HG03439 (cell line): ENCODE results near the gene MGRN1.

Experiments
- ATAC-seq: cut with Tn5 transposase; IDR thresholded peaks from one replicate; pipeline ENCODE4 v1.9.1; 2021; ENCODE audit warnings: mild to moderate bottlenecking, moderate library complexity; ENCODE audit not compliant: unreplicated experiment

MGRN1 gene

GRCh38 chr16:4623593-4623992 lies 1.0 kb upstream of the MGRN1 start:
- ATAC-seq: no peak

- ATAC-seq: peak; percentile 51
Observed at GRCh38 chr16:4624827-4625559, 367 bp downstream of the MGRN1 start.

GRCh38 chr16:4625560-4626159 lies 1.0 kb downstream of the MGRN1 start:
- ATAC-seq: no peak

- no peak for ATAC-seq
Observed at GRCh38 chr16:4626396-4626795, 1.8 kb downstream of the MGRN1 start.

GRCh38 chr16:4628283-4628682 lies 3.7 kb downstream of the MGRN1 start:
- no peak for ATAC-seq

GRCh38 chr16:4631444-4631843 lies 6.8 kb downstream of the MGRN1 start:
- no peak for ATAC-seq

GRCh38 chr16:4633910-4634635 lies 9.4 kb downstream of the MGRN1 start:
- no peak for ATAC-seq

GRCh38 chr16:4634768-4635167 lies 10.1 kb downstream of the MGRN1 start:
- no peak for ATAC-seq

- no peak for ATAC-seq
Observed at GRCh38 chr16:4636196-4636595, 11.6 kb downstream of the MGRN1 start.

- ATAC-seq: no peak
Observed at GRCh38 chr16:4637501-4638166, 13.0 kb downstream of the MGRN1 start.

GRCh38 chr16:4639899-4640509 lies 15.4 kb downstream of the MGRN1 start:
- ATAC-seq: no peak

GRCh38 chr16:4640572-4641305 lies 16.1 kb downstream of the MGRN1 start:
- no peak for ATAC-seq

- no peak for ATAC-seq
Observed at GRCh38 chr16:4641306-4641687, 16.7 kb downstream of the MGRN1 start.

- ATAC-seq: no peak
Observed at GRCh38 chr16:4641895-4642294, 17.3 kb downstream of the MGRN1 start.

- no peak for ATAC-seq
Observed at GRCh38 chr16:4646773-4647643, 22.4 kb downstream of the MGRN1 start.

GRCh38 chr16:4647644-4647980 lies 23.0 kb downstream of the MGRN1 start:
- ATAC-seq: no peak

GRCh38 chr16:4648917-4649316 lies 24.3 kb downstream of the MGRN1 start:
- ATAC-seq: no peak

GRCh38 chr16:4649744-4650442 lies 25.3 kb downstream of the MGRN1 start:
- ATAC-seq: no peak
